Kidney (tissue), 14 donors: ENCODE results near the gene ADAMTSL2. TPM values are rescaled to one million over a fixed set of nuclear protein-coding genes. Genes with fewer than 3 reads are reported as not detected.

Experiments used
- DNase-seq, 5 donors: peaks; one replicate each; pipeline ENCODE4 v3.0.0-alpha.2; 2013 to 2020
- FAIRE-seq: peaks from 2 replicates; lab custom pipeline; 2012; peaks lifted over from hg19 to GRCh38; lab: Jason Lieb, UNC
- H3K27ac ChIP-seq, 2 donors: one replicate each; pipeline ENCODE4 v1.7.0; 2013; ENCODE audit warnings: low read depth in 2 of 2, low read length in 2 of 2, inconsistent platforms in 1 of 2
- H3K27me3 ChIP-seq: one replicate; pipeline ENCODE4 v1.7.1; 2013; ENCODE audit warnings: low read length, inconsistent platforms; ENCODE audit not compliant: control insufficient read depth, insufficient read depth
- H3K36me3 ChIP-seq, 3 donors: one replicate each; pipeline versions ENCODE4 v1.7.0 to v1.7.1; 2013; ENCODE audit warnings: low read length in 3 of 3, control low read depth in 1 of 3, inconsistent platforms in 1 of 3; ENCODE audit not compliant: insufficient read depth in 3 of 3, control insufficient read depth in 2 of 3
- H3K4me1 ChIP-seq, 3 donors: one replicate each; pipeline versions ENCODE4 v1.7.0 to v1.7.1; 2013; ENCODE audit warnings: low read length in 3 of 3, inconsistent platforms in 1 of 3, low read depth in 1 of 3; ENCODE audit not compliant: control insufficient read depth in 2 of 3, insufficient read depth in 2 of 3
- H3K4me3 ChIP-seq, 3 donors: one replicate each; pipeline versions ENCODE4 v1.7.0 to v1.8.1; 2013; ENCODE audit warnings: low read length in 3 of 3, control low read depth in 1 of 3, inconsistent platforms in 1 of 3
- H3K9ac ChIP-seq, 3 donors: one replicate each; pipeline versions ENCODE4 v1.7.0 to v1.7.1; 2013; ENCODE audit warnings: low read length in 3 of 3, control low read depth in 1 of 3, inconsistent platforms in 1 of 3
- H3K9me3 ChIP-seq, 3 donors: one replicate each; pipeline versions ENCODE4 v1.7.0 to v1.7.1; 2013; ENCODE audit warnings: low read length in 3 of 3, control low read depth in 1 of 3, inconsistent platforms in 1 of 3; ENCODE audit not compliant: control insufficient read depth in 2 of 3, insufficient read depth in 1 of 3
- CTCF ChIP-seq: IDR thresholded peaks from 3 replicates; pipeline ENCODE4 v1.5.1; 2012; ENCODE audit warnings: mild to moderate bottlenecking, moderate library complexity, borderline replicate concordance; ENCODE audit not compliant: insufficient read depth; ENCODE audit errors: extremely low read depth
- intact Hi-C: fragments of 100-400 bp; cut with DNase I; formaldehyde crosslinking; loops from one replicate; pipeline ENCODE4 v1.11.1; 2022
- polyA plus RNA-seq: library from polyadenylated mRNA; stranded (reverse); fragments of 350-450 nt; fragmentation: Illumina TruSeq; extraction: RNeasy Lipid Tissue Mini Kit (QIAGEN cat#74804); gene quantifications from one replicate; pipeline ENCODE4 v1.2.3, GENCODE V29; 2014; ENCODE audit warnings: low read depth, low replicate concordance; ENCODE audit not compliant: insufficient read depth
- total RNA-seq: library from RNA; stranded (reverse); fragmentation: NEBNext Ultra II Directional; extraction: Animal tissue kit (Norgen Biotek cat#: 25700); gene quantifications from one replicate; pipeline ENCODE4 v1.2.1, GENCODE V29; 2021
- donor health status: control.
- donor health status: control.
- donor health status: control.
- donor health status: control.
- donor health status: control.
- donor health status: DM: yes; HTN: yes; CAD: no.
- donor health status: Normal renal cell carcinoma (clear cell type).

ADAMTSL2 gene
- total and polyA plus RNA-seq, 2 donors from 2014 or later = 20.0 to 32.1 TPM

GRCh38 chr9:133493428-133493827, 41.1 kb upstream of the ADAMTSL2 start:
- Histone ChIP-seq H3K27me3 (no peaks in the 10 kb centered on the region), H3K4me1 (peaks cover 0 to 10% (median under 1%) of the 10 kb centered on the region in 3 donors), H3K9me3 (no peaks in the 10 kb centered on the region), H3K9ac (no peak overlapping the region), H3K4me3 (no peak overlapping the region), H3K36me3 (no peaks in the 10 kb centered on the region), H3K27ac (no peak overlapping the region)
- peak in 1 of 5 donors; percentile 78 for DNase-seq
- no peak for FAIRE-seq
- intact Hi-C loops = no loop called here
- TF ChIP-seq CTCF = no peak

GRCh38 chr9:133493845-133494540, 40.5 kb upstream of the ADAMTSL2 start:
- DNase-seq (peak in 1 of 5 donors; percentile 67), FAIRE-seq (no peak)
- no peaks in the 10 kb centered on the region for H3K9me3 ChIP-seq
- no peaks in the 10 kb centered on the region for H3K36me3 ChIP-seq
- H3K4me3 ChIP-seq = no peak overlapping the region
- TF ChIP-seq CTCF = no peak
- H3K4me1 ChIP-seq = peaks cover 0 to 14% (median 3%) of the 10 kb centered on the region in 3 donors
- no peak overlapping the region for H3K27ac ChIP-seq
- no peaks in the 10 kb centered on the region for H3K27me3 ChIP-seq
- H3K9ac ChIP-seq = no peak overlapping the region
- intact Hi-C loops = no loop called here

- TF ChIP-seq CTCF = no peak
- DNase-seq (peak in 1 of 5 donors; percentile 67), FAIRE-seq (no peak)
- H3K9me3 ChIP-seq = no peaks in the 10 kb centered on the region
- no peak overlapping the region for H3K4me3 ChIP-seq
- H3K27me3 ChIP-seq = no peaks in the 10 kb centered on the region
- no peak overlapping the region for H3K27ac ChIP-seq
- intact Hi-C loops = no loop called here
- H3K36me3 ChIP-seq = no peaks in the 10 kb centered on the region
- no peak overlapping the region for H3K9ac ChIP-seq
- peaks cover 0 to 14% (median 3%) of the 10 kb centered on the region in 3 donors for H3K4me1 ChIP-seq
These were observed 39.7 kb upstream of the ADAMTSL2 start for GRCh38 chr9:133494636-133495326.
